Effector CD4-positive, alpha-beta T cell (primary cell): ENCODE data around the gene TREX2.
A peak's percentile ranks its signal among the peaks of the same experiment; 100 is the strongest.

ENCODE experiments used
- DNase-seq: peaks from one replicate; pipeline ENCODE4 v3.0.0-alpha.2; 2020
- total RNA-seq: gene quantifications from one replicate; lab custom pipeline; 2026; lab: John Stamatoyannopoulos, UW

The TREX2 gene
- total RNA-seq, result 2.6 reads per million, percentile 8 among the genes with 10 or more reads in this experiment

- no peak for DNase-seq
Observed at GRCh38 chrX:153445856-153446635, at the start of gene TREX2. Gene TREX2, minus strand, starts transcription at chrX:153446056. Its CDS starts 626 bp downstream, at chrX:153445430.

- no peak for DNase-seq
Observed at GRCh38 chrX:153495362-153495751, 49.5 kb upstream of the TREX2 start.

GRCh38 chrX:153494541-153495361 lies 48.9 kb upstream of the TREX2 start, which contains the start of gene BGN:
Gene BGN, plus strand, starts transcription at chrX:153494980. Its CDS starts 9,652 bp downstream, at chrX:153504632.
- no peak for DNase-seq

- no peak for DNase-seq
Observed at GRCh38 chrX:153494061-153494460, 48.2 kb upstream of the TREX2 start.

GRCh38 chrX:153493085-153493484 lies 47.2 kb upstream of the TREX2 start:
- DNase-seq, result no peak

GRCh38 chrX:153492543-153492942 lies 46.7 kb upstream of the TREX2 start:
- DNase-seq, result no peak

- DNase-seq, result no peak
Observed at GRCh38 chrX:153491918-153492317, 46.1 kb upstream of the TREX2 start.

GRCh38 chrX:153491351-153491914 lies 45.6 kb upstream of the TREX2 start:
- DNase-seq, result no peak

- DNase-seq, result no peak
Observed at GRCh38 chrX:153490217-153490930, 44.5 kb upstream of the TREX2 start.

- no peak for DNase-seq
Observed at GRCh38 chrX:153488231-153488914, 42.5 kb upstream of the TREX2 start.

GRCh38 chrX:153487590-153488071 lies 41.8 kb upstream of the TREX2 start:
- no peak for DNase-seq

GRCh38 chrX:153486171-153486570 lies 40.3 kb upstream of the TREX2 start:
- DNase-seq, result no peak

GRCh38 chrX:153485396-153486080 lies 39.7 kb upstream of the TREX2 start:
- no peak for DNase-seq

- DNase-seq, result no peak
Observed at GRCh38 chrX:153482376-153483015, 36.6 kb upstream of the TREX2 start.

GRCh38 chrX:153481043-153481442 lies 35.2 kb upstream of the TREX2 start:
- no peak for DNase-seq

GRCh38 chrX:153478746-153479145 lies 32.9 kb upstream of the TREX2 start:
- DNase-seq, result no peak

- no peak for DNase-seq
Observed at GRCh38 chrX:153477901-153478300, 32.0 kb upstream of the TREX2 start.

GRCh38 chrX:153477364-153477857 lies 31.6 kb upstream of the TREX2 start:
- no peak for DNase-seq

- DNase-seq, result no peak
Observed at GRCh38 chrX:153476666-153477363, 31.0 kb upstream of the TREX2 start.

GRCh38 chrX:153475751-153476281 lies 30.0 kb upstream of the TREX2 start:
- DNase-seq, result no peak
